H9 (cell line): ENCODE results near the gene PCCB. TPM values are rescaled to one million over a fixed set of nuclear protein-coding genes. Genes with fewer than 3 reads are reported as not detected.
"Not testable (repeated sequence)": the region's sequence is repeated elsewhere in the genome, so short reads cannot be mapped to it uniquely, and the experiment has no call there.

Source experiments
- DNase-seq: peaks from one replicate; pipeline ENCODE4 v3.0.0-alpha.2; 2017
- H2AFZ ChIP-seq: one replicate; pipeline ENCODE4 v1.6.1; 2013; ENCODE audit warnings: mild to moderate bottlenecking, low read length, control low read depth, moderate library complexity
- H2AK5ac ChIP-seq: 2 replicates; pipeline ENCODE4 v1.6.1; 2013; ENCODE audit warnings: low read length, control low read depth, mixed read lengths; ENCODE audit not compliant: insufficient read length
- H2BK120ac ChIP-seq: one replicate; pipeline ENCODE4 v1.6.1; 2013; ENCODE audit warnings: low read depth, mild to moderate bottlenecking, low read length, control low read depth, inconsistent platforms; ENCODE audit not compliant: poor library complexity, severe bottlenecking
- H2BK12ac ChIP-seq: 2 replicates; pipeline ENCODE4 v1.6.1; 2013; ENCODE audit warnings: low read length, control low read depth, mixed read lengths, low read depth; ENCODE audit not compliant: insufficient read length
- H2BK15ac ChIP-seq: 2 replicates; pipeline ENCODE4 v1.6.1; 2013; ENCODE audit warnings: low read depth, low read length, control low read depth
- H2BK20ac ChIP-seq: one replicate; pipeline ENCODE4 v1.6.1; 2013; ENCODE audit warnings: low read depth, mild to moderate bottlenecking, low read length, control low read depth, inconsistent platforms; ENCODE audit not compliant: poor library complexity, severe bottlenecking
- H2BK5ac ChIP-seq: 2 replicates; pipeline ENCODE4 v1.6.1; 2013; ENCODE audit warnings: low read length, control low read depth, mixed read lengths; ENCODE audit not compliant: insufficient read length
- H3K14ac ChIP-seq: 2 replicates; pipeline ENCODE4 v1.6.1; 2013; ENCODE audit warnings: low read length, control low read depth; ENCODE audit not compliant: insufficient read depth
- H3K18ac ChIP-seq: 2 replicates; pipeline ENCODE4 v1.6.1; 2013; ENCODE audit warnings: low read depth, mild to moderate bottlenecking, mixed read lengths, low read length, control low read depth; ENCODE audit not compliant: insufficient read length
- H3K23ac ChIP-seq: 2 replicates; pipeline ENCODE4 v1.6.1; 2013; ENCODE audit warnings: low read length, control low read depth, mixed read lengths, low read depth; ENCODE audit not compliant: insufficient read length
- H3K23me2 ChIP-seq: 2 replicates; pipeline ENCODE4 v1.6.1; 2013; ENCODE audit warnings: low read depth, mild to moderate bottlenecking, mixed read lengths, low read length, control low read depth; ENCODE audit not compliant: insufficient read length, poor library complexity, severe bottlenecking
- H3K27ac ChIP-seq: 2 replicates; pipeline ENCODE4 v1.5.1; 2013; ENCODE audit warnings: low read length, control low read depth, mixed read lengths, low read depth; ENCODE audit not compliant: insufficient read length
- H3K27me3 ChIP-seq: 2 replicates; pipeline ENCODE4 v1.6.1; 2013; ENCODE audit warnings: low read length, control low read depth, inconsistent platforms; ENCODE audit not compliant: insufficient read depth
- H3K4ac ChIP-seq: 2 replicates; pipeline ENCODE4 v1.6.1; 2013; ENCODE audit warnings: low read depth, mild to moderate bottlenecking, control low read depth, inconsistent platforms, low read length, moderate library complexity
- H3K4me1 ChIP-seq: 2 replicates; pipeline ENCODE4 v1.6.1; 2013; ENCODE audit warnings: low read length, control low read depth, inconsistent platforms; ENCODE audit not compliant: insufficient read depth
- H3K4me2 ChIP-seq: 2 replicates; pipeline ENCODE4 v1.6.1; 2013; ENCODE audit warnings: low read length, control low read depth, mixed read lengths; ENCODE audit not compliant: insufficient read length, insufficient read depth
- H3K56ac ChIP-seq: 2 replicates; pipeline ENCODE4 v1.6.1; 2013; ENCODE audit warnings: low read depth, mild to moderate bottlenecking, mixed read lengths, low read length, control low read depth; ENCODE audit not compliant: insufficient read length
- H3K79me1 ChIP-seq: 2 replicates; pipeline ENCODE4 v1.6.1; 2013; ENCODE audit warnings: low read depth, mild to moderate bottlenecking, moderate library complexity, low read length, control low read depth, inconsistent platforms; ENCODE audit not compliant: insufficient read depth, poor library complexity, severe bottlenecking
- H3K79me2 ChIP-seq: 2 replicates; pipeline ENCODE4 v1.6.1; 2013; ENCODE audit warnings: low read length, control low read depth, inconsistent platforms; ENCODE audit not compliant: insufficient read depth
- H3K9ac ChIP-seq: 2 replicates; pipeline ENCODE4 v1.6.1; 2013; ENCODE audit warnings: low read length, control low read depth, mixed read lengths; ENCODE audit not compliant: insufficient read length; ENCODE audit errors: extremely low read depth
- H3K9me3 ChIP-seq: one replicate; pipeline ENCODE4 v1.6.1; 2013; ENCODE audit warnings: low read depth, low read length, inconsistent platforms; ENCODE audit not compliant: control insufficient read depth
- H3T11ph ChIP-seq: one replicate; pipeline ENCODE4 v1.6.1; 2013; ENCODE audit warnings: mild to moderate bottlenecking, low read length, control low read depth, inconsistent platforms
- H4K20me1 ChIP-seq: one replicate; pipeline ENCODE4 v1.6.1; 2013; ENCODE audit not compliant: control insufficient read depth, insufficient read length, insufficient read depth
- H4K5ac ChIP-seq: 2 replicates; pipeline ENCODE4 v1.6.1; 2013; ENCODE audit warnings: low read depth, mild to moderate bottlenecking, mixed read lengths, low read length, control low read depth; ENCODE audit not compliant: insufficient read length
- H4K8ac ChIP-seq: replicated peaks from 2 replicates; pipeline ENCODE4 v1.6.1; 2013; ENCODE audit warnings: low read length, control low read depth, mixed read lengths, low read depth; ENCODE audit not compliant: insufficient read length
- H4K91ac ChIP-seq: 2 replicates; pipeline ENCODE4 v1.6.1; 2013; ENCODE audit warnings: low read depth, mild to moderate bottlenecking, moderate library complexity, mixed read lengths, low read length, control low read depth; ENCODE audit not compliant: insufficient read length
- H3K27ac Mint-ChIP-seq, 3 experiments: 2 replicates in 2 of 3; 3 replicates in 1 of 3; pipeline ENCODE4 v1.8.0; 2020 to 2021; ENCODE audit warnings: mixed read lengths in 3 of 3, mild to moderate bottlenecking in 1 of 3, moderate library complexity in 1 of 3
- H3K27me3 Mint-ChIP-seq: 2 replicates; pipeline ENCODE4 v1.8.0; 2021; ENCODE audit warnings: low read depth, mild to moderate bottlenecking, moderate library complexity, mixed read lengths
- H3K36me3 Mint-ChIP-seq, 3 experiments: 2 replicates in 2 of 3; 3 replicates in 1 of 3; pipeline ENCODE4 v1.8.0; 2020 to 2021; ENCODE audit warnings: low read depth in 3 of 3, mixed read lengths in 3 of 3; ENCODE audit not compliant: insufficient read depth in 1 of 3
- H3K4me1 Mint-ChIP-seq, 2 experiments: 2 replicates each; pipeline ENCODE4 v1.8.0; 2020; ENCODE audit warnings: mixed read lengths in 2 of 2
- H3K4me3 Mint-ChIP-seq, 2 experiments: 2 replicates in 1 of 2; 3 replicates in 1 of 2; pipeline ENCODE4 v1.8.0; 2020 to 2021; ENCODE audit warnings: mild to moderate bottlenecking in 2 of 2, mixed read lengths in 2 of 2, moderate library complexity in 1 of 2
- H3K9me3 Mint-ChIP-seq, 2 experiments: 2 replicates in 1 of 2; 3 replicates in 1 of 2; pipeline ENCODE4 v1.8.0; 2020; ENCODE audit warnings: mild to moderate bottlenecking in 2 of 2, mixed read lengths in 2 of 2, moderate library complexity in 1 of 2
- WGBS: extraction: QIAGEN DNeasy Blood & Tissue Kit; methylation state at CpG from one replicate; pipeline ENCODE4 v1.1.7; 2013; ENCODE audit warnings: missing lambda C conversion rate, low lambda C conversion rate, mixed read lengths; ENCODE audit not compliant: insufficient read length; ENCODE audit errors: extremely low coverage; 5-methylcytosine and 5-hydroxymethylcytosine counted together
- total RNA-seq: library from RNA; stranded (reverse); gene quantifications from 2 replicates; pipeline ENCODE4 v1.2.1, GENCODE V29; 2021
- TF ChIP-seq, protein P1 (sequence below): fragments of 200-600 bp; sonication (generic); conservative IDR thresholded peaks from 3 replicates; pipeline ENCODE4 v1.8.0; 2021; ENCODE audit warnings: antibody characterized with exemption, mild to moderate bottlenecking

Gene PCCB
- total RNA-seq, 1 experiment from 2014 or later = 68.9 TPM

DNA sequence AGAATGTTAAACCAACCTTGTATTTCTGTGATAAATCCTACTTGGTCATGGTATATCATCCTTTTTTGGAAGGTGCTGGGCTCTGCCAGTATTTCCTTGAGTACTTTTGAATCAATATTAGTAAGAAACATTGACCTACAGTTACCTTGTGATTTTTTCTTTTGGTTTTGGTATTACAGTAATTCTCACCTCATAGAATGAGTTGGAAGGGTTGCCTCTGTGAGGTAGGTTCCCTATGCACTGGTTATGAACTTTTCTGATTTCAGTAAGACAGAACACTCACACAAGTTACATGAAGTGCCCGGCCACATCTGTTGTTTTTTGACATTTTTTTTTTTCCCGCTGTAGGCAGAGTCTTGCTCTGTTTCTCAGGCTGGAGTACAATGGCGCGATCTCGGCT lies 20.0 kb downstream of the PCCB start:
- Mint-ChIP-seq H3K4me1 (peaks cover 8 to 13% of the 10 kb centered on the region in 2 experiments), H3K36me3 (peaks cover 24 to 46% (median 40%) of the 10 kb centered on the region in 3 experiments), H3K27me3 (no peaks in the 10 kb centered on the region), H3K4me3 (no peak overlapping the region), H3K27ac (peak overlapping the region in 1 of 3 experiments; percentile 80; a peak in 3 of 7 replicates), H3K9me3 (peaks cover 0 to 3% of the 10 kb centered on the region in 2 experiments; a peak in 1 of 5 replicates)
- Histone ChIP-seq H4K91ac (no peak overlapping the region), H4K20me1 (no peaks in the 10 kb centered on the region), H3K18ac (no peak overlapping the region), H3K9me3 (no peaks in the 10 kb centered on the region), H3K9ac (no peak overlapping the region), H3K14ac (no peak overlapping the region), H2BK20ac (no peak overlapping the region), H4K5ac (no peak overlapping the region), H2AFZ (no peak overlapping the region), H3K79me2 (no peaks in the 10 kb centered on the region), H2BK12ac (no peak overlapping the region), H2BK15ac (no peak overlapping the region), H3K56ac (no peak overlapping the region), H4K8ac (no peak overlapping the region), H2BK120ac (no peak overlapping the region), H3K23ac (no peak overlapping the region), H3K23me2 (no peaks in the 10 kb centered on the region), H3K4me1 (no peaks in the 10 kb centered on the region), H3K79me1 (no peaks in the 10 kb centered on the region), H2AK5ac (no peak overlapping the region), H3K27ac (no peak overlapping the region), H3K4ac (no peak overlapping the region), H3K4me2 (no peak overlapping the region), H3T11ph (no peak overlapping the region), H3K27me3 (no peaks in the 10 kb centered on the region), H2BK5ac (no peak overlapping the region)
- DNase-seq = no peak
- no CpG with 5 or more reads among the region's 5 CpGs for WGBS
- TF ChIP-seq, protein P1, sequence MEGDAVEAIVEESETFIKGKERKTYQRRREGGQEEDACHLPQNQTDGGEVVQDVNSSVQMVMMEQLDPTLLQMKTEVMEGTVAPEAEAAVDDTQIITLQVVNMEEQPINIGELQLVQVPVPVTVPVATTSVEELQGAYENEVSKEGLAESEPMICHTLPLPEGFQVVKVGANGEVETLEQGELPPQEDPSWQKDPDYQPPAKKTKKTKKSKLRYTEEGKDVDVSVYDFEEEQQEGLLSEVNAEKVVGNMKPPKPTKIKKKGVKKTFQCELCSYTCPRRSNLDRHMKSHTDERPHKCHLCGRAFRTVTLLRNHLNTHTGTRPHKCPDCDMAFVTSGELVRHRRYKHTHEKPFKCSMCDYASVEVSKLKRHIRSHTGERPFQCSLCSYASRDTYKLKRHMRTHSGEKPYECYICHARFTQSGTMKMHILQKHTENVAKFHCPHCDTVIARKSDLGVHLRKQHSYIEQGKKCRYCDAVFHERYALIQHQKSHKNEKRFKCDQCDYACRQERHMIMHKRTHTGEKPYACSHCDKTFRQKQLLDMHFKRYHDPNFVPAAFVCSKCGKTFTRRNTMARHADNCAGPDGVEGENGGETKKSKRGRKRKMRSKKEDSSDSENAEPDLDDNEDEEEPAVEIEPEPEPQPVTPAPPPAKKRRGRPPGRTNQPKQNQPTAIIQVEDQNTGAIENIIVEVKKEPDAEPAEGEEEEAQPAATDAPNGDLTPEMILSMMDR = no peak

DNA sequence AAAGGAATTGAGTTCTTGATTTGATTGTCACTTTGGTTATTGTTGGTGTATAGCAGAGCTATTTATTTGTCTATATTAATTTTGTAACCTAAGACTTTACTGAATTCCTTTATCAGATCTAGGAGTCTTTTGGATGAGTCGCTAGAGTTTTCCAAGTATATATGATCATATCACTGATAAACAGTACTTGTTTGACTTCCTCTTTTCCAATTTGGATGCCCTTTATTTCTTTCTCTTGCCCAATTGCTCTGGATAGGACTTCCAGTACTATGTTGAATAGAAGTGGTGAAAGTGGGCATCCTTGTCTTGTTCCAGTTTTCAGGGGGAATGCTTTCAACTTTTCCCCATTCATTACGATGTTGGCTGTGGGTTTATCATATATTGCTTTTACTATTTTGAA lies 21.5 kb downstream of the PCCB start:
- not testable (repeated sequence) for H3K27me3 ChIP-seq, H3K9me3 Mint-ChIP-seq, H3K4ac ChIP-seq, H3K27ac Mint-ChIP-seq, H2BK120ac ChIP-seq, H3T11ph ChIP-seq, H2BK20ac ChIP-seq, H4K20me1 ChIP-seq, H4K91ac ChIP-seq, H2BK12ac ChIP-seq, H3K23me2 ChIP-seq, H2AK5ac ChIP-seq, H3K9me3 ChIP-seq, H3K27me3 Mint-ChIP-seq, H2AFZ ChIP-seq, H3K79me1 ChIP-seq, H3K4me1 ChIP-seq, H4K5ac ChIP-seq, DNase-seq, H2BK15ac ChIP-seq, H3K27ac ChIP-seq, H3K14ac ChIP-seq, H2BK5ac ChIP-seq, H3K56ac ChIP-seq, H3K4me3 Mint-ChIP-seq, H3K23ac ChIP-seq, H3K9ac ChIP-seq, H3K4me2 ChIP-seq, H4K8ac ChIP-seq, H3K18ac ChIP-seq, H3K79me2 ChIP-seq
- Mint-ChIP-seq H3K36me3 (peaks cover 20 to 40% (median 30%) of the 10 kb centered on the region in 3 experiments), H3K4me1 (peaks cover 13 to 21% of the 10 kb centered on the region in 2 experiments)
- no CpG with 5 or more reads among the region's 2 CpGs for WGBS
